Vagina (tissue), 2 donors: Measurements from ENCODE around the gene GJA4. TPM values are rescaled to one million over a fixed set of nuclear protein-coding genes. Genes with fewer than 3 reads are reported as not detected.

ENCODE experiments used
- DNase-seq, 2 donors: peaks; one replicate each; pipeline ENCODE4 v3.0.0-alpha.2; 2017; ENCODE audit errors: extremely low spot score in 2 of 2
- H3K27ac ChIP-seq: fragments of 200-600 bp; sonication (generic); one replicate; pipeline ENCODE4 v1.5.1; 2019
- H3K27me3 ChIP-seq: fragments of 200-600 bp; sonication (generic); one replicate; pipeline ENCODE4 v1.5.1; 2019
- H3K36me3 ChIP-seq, 2 donors: fragments of 200-600 bp; sonication (generic); one replicate each; pipeline ENCODE4 v1.5.1; 2017 to 2019
- H3K4me1 ChIP-seq: fragments of 200-600 bp; sonication (generic); one replicate; pipeline ENCODE4 v1.5.1; 2019
- H3K4me3 ChIP-seq, 2 donors: fragments of 200-600 bp; sonication (generic); 1 replicate in 1 of 2; 2 replicates in 1 of 2; pipeline ENCODE4 v1.5.1; 2016 to 2019
- H3K9me3 ChIP-seq: fragments of 200-600 bp; sonication (generic); one replicate; pipeline ENCODE4 v1.5.1; 2019
- POLR2A ChIP-seq, 2 donors: fragments of 450-650 bp; IDR thresholded peaks; one replicate each; pipeline ENCODE4 v1.6.1; 2017; ENCODE audit warnings: antibody characterized with exemption in 2 of 2, mild to moderate bottlenecking in 2 of 2, moderate library complexity in 2 of 2
- POLR2AphosphoS5 ChIP-seq, 2 donors: sonication (generic); formaldehyde crosslinking; IDR thresholded peaks; one replicate each; pipeline ENCODE4 v1.9.0; 2017; ENCODE audit warnings: antibody characterized with exemption in 2 of 2, mild to moderate bottlenecking in 2 of 2, low read depth in 1 of 2; ENCODE audit not compliant: insufficient read depth in 1 of 2
- intact Hi-C: fragments of 100-400 bp; cut with DNase I; formaldehyde crosslinking; loops from one replicate; pipeline ENCODE4 v1.15.1; 2023
- total RNA-seq: library from RNA; depleted of rRNA; stranded (reverse); fragments of >200 nt; gene quantifications from one replicate; pipeline ENCODE4 v1.2.3, GENCODE V29; 2016
- TF ChIP-seq, protein P1 (sequence below), 3 experiments: fragments of 450-650 bp in 2 of 3; fragments of 200-600 bp in 1 of 3; sonication (generic) in 1 of 3; IDR thresholded peaks; one replicate each; pipeline ENCODE4 v1.5.1; 2017 to 2019; ENCODE audit warnings: antibody characterized with exemption in 3 of 3, mild to moderate bottlenecking in 2 of 3, moderate library complexity in 2 of 3

GJA4 gene
- total RNA-seq, 1 donor from 2014 or later: 28.5 TPM

GRCh38 chr1:34774957-34775356, 17.8 kb upstream of the GJA4 start:
- H3K27ac ChIP-seq: no peak overlapping the region
- no peak for DNase-seq
- no peaks in the 10 kb centered on the region for H3K27me3 ChIP-seq
- TF ChIP-seq, protein P1, sequence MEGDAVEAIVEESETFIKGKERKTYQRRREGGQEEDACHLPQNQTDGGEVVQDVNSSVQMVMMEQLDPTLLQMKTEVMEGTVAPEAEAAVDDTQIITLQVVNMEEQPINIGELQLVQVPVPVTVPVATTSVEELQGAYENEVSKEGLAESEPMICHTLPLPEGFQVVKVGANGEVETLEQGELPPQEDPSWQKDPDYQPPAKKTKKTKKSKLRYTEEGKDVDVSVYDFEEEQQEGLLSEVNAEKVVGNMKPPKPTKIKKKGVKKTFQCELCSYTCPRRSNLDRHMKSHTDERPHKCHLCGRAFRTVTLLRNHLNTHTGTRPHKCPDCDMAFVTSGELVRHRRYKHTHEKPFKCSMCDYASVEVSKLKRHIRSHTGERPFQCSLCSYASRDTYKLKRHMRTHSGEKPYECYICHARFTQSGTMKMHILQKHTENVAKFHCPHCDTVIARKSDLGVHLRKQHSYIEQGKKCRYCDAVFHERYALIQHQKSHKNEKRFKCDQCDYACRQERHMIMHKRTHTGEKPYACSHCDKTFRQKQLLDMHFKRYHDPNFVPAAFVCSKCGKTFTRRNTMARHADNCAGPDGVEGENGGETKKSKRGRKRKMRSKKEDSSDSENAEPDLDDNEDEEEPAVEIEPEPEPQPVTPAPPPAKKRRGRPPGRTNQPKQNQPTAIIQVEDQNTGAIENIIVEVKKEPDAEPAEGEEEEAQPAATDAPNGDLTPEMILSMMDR (IDR thresholded peaks at IDR 0.05): no peak
- TF ChIP-seq POLR2AphosphoS5 (IDR thresholded peaks at IDR 0.05; ENCODE audit: insufficient read depth in 1 of 2, low read depth in 1 of 2) (no peak), POLR2A (IDR thresholded peaks at IDR 0.05) (no peak)
- no peaks in the 10 kb centered on the region for H3K36me3 ChIP-seq
- no peaks in the 10 kb centered on the region for H3K9me3 ChIP-seq
- no peak overlapping the region for H3K4me3 ChIP-seq
- intact Hi-C loops: no loop called here
- H3K4me1 ChIP-seq: peaks cover 2% of the 10 kb centered on the region

DNA sequence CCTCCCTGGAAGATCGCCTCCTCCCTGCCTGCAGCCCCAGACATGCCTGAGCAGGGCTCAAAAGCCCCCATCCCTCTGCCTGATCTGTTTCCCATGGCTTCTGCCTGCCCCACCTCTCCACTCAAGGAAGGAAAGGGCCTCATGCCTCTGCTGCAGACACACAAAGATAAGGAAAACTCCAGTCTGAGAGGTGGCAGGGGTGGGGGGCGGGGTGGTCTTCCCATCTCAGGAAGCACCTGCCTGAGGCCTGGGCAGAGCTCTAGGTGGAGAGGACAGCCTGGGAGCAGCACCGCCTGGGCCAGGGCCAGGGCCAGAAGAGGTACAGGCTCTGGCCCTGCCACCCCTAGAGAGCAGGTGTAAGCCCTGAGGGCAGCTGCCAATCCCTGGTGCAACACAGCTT, 15.9 kb upstream of the GJA4 start:
- no peaks in the 10 kb centered on the region for H3K9me3 ChIP-seq
- peaks cover 20% of the 10 kb centered on the region for H3K4me1 ChIP-seq
- H3K27me3 ChIP-seq: no peaks in the 10 kb centered on the region
- no peak overlapping the region for H3K4me3 ChIP-seq
- intact Hi-C loops: no loop called here
- H3K27ac ChIP-seq: no peak overlapping the region
- H3K36me3 ChIP-seq: no peaks in the 10 kb centered on the region
- TF ChIP-seq POLR2AphosphoS5 (IDR thresholded peaks at IDR 0.05; ENCODE audit: insufficient read depth in 1 of 2, low read depth in 1 of 2) (no peak), POLR2A (IDR thresholded peaks at IDR 0.05) (no peak)
- TF ChIP-seq, protein P1 (IDR thresholded peaks at IDR 0.05): no peak
- DNase-seq: no peak

DNA sequence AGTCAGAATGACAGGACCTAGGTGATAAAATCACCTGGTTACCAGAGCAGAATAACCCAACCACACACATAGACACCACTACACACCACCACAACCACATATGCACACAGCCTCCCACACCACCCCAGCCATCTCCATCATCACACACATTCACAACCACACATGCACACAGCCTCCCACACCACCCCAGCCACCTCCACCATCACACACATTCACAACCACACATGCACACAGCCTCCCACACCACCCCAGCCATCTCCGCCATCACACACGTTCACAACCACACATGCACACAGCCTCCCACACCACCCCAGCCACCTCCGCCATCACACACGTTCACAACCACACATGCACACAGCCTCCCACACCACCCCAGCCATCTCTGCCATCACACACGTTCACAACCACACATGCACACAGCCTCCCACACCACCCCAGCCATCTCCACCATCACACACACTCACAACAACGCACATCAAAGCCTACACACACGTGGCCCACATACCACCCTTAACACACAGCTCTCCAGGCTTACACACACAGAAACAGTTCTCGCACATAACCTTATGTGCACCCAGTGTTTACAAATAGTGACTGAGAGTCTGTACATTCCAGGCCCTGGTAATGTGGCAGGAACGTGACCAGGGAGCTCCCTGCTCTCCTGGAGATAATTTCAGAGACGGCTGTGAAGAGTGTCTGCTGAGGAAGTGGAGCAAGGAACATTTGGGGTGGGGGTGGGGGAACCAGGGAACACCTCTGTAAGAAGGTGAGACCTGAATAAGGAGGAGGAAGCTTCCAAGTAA, 15.1 kb upstream of the GJA4 start:
- Histone ChIP-seq H3K9me3 (no peaks in the 10 kb centered on the region), H3K27me3 (no peaks in the 10 kb centered on the region), H3K36me3 (no peaks in the 10 kb centered on the region), H3K27ac (no peak overlapping the region), H3K4me3 (no peak overlapping the region), H3K4me1 (peaks cover 20% of the 10 kb centered on the region)
- intact Hi-C loops: no loop called here
- DNase-seq: no peak
- TF ChIP-seq POLR2A (IDR thresholded peaks at IDR 0.05): no peak
- TF ChIP-seq, protein P1 (IDR thresholded peaks at IDR 0.05): no peak

DNA sequence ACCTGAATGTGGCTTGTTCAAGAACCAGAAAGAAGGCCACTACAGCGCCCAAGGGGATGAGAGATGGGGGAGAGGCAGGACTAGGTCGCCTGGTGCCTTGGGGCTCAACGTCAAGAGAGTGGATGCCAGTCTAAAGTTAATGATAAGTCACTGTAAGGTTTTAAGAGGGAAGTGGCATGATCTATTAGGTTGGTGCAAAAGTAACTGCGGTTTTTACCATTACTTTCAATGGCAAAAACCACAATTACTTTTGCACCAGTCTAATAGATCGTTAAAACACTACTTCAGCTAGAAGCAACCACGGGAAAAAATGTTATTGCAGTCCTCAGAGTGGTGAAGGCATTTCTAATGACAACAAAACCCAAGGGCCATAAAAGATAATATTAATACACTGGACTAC, 14.4 kb upstream of the GJA4 start:
- H3K9me3 ChIP-seq: no peaks in the 10 kb centered on the region
- DNase-seq: no peak
- intact Hi-C loops: no loop called here
- no peak overlapping the region for H3K27ac ChIP-seq
- TF ChIP-seq POLR2AphosphoS5 (IDR thresholded peaks at IDR 0.05; ENCODE audit: insufficient read depth in 1 of 2, low read depth in 1 of 2) (no peak), POLR2A (IDR thresholded peaks at IDR 0.05) (no peak)
- TF ChIP-seq, protein P1 (IDR thresholded peaks at IDR 0.05): no peak
- no peaks in the 10 kb centered on the region for H3K36me3 ChIP-seq
- no peaks in the 10 kb centered on the region for H3K27me3 ChIP-seq
- H3K4me3 ChIP-seq: no peak overlapping the region
- H3K4me1 ChIP-seq: peaks cover 20% of the 10 kb centered on the region

DNA sequence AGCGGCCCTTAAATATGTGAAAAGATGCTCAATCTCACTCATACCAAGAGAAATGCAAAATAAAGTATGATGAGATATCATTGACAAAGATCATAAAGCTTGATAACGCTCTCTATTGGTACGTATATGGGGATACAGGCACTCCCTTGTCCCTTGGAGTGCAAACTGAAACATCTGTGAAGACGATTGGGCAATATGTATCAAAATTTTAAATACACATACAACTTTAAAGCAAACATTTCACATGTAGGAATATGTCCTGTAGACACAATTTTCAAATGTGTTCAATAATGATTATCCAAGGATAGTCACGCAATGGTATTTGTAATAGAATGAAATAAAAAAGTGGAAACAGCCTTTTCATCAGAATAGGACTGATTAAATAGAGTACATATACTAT, 13.8 kb upstream of the GJA4 start:
- Histone ChIP-seq H3K27me3 (no peaks in the 10 kb centered on the region), H3K4me1 (peaks cover 20% of the 10 kb centered on the region), H3K9me3 (no peaks in the 10 kb centered on the region), H3K36me3 (no peaks in the 10 kb centered on the region), H3K4me3 (no peak overlapping the region), H3K27ac (no peak overlapping the region)
- intact Hi-C loops: no loop called here
- DNase-seq: no peak
- TF ChIP-seq POLR2A (IDR thresholded peaks at IDR 0.05) (no peak), POLR2AphosphoS5 (IDR thresholded peaks at IDR 0.05; ENCODE audit: insufficient read depth in 1 of 2, low read depth in 1 of 2) (no peak)
- TF ChIP-seq, protein P1 (IDR thresholded peaks at IDR 0.05): no peak
